H1 (cell line): ENCODE measurements around the gene MUC5AC. TPM values are rescaled to one million over a fixed set of nuclear protein-coding genes. Genes with fewer than 3 reads are reported as not detected.

Source experiments
- CTCF ChIA-PET: fragments of 300-600 bp; sonication (Branson Sonifier 250); formaldehyde crosslinking; loops from one replicate; lab custom pipeline; 2021; ENCODE audit not compliant: partially characterized antibody; lab: Charles Lee
- POLR2A ChIA-PET: fragments of 300-600 bp; sonication (Branson Sonifier 250); formaldehyde crosslinking; loops from one replicate; lab custom pipeline; 2021; ENCODE audit warnings: inconsistent platforms; ENCODE audit not compliant: partially characterized antibody; lab: Charles Lee
- DNase-seq, 2 experiments: peaks; one replicate each; pipeline versions ENCODE4 v3.0.0 to v3.0.0-alpha.2; 2010 to 2022; ENCODE audit warnings: low spot score in 2 of 2, low read depth in 1 of 2, mixed read lengths in 1 of 2
- FAIRE-seq: peaks from 2 replicates; lab custom pipeline; 2011; peaks lifted over from hg19 to GRCh38; lab: Jason Lieb, UNC
- H2AFZ ChIP-seq: 2 replicates; pipeline ENCODE4 v1.8.1; 2012; ENCODE audit warnings: low read length, inconsistent platforms
- H2AK5ac ChIP-seq: 2 replicates; pipeline ENCODE4 v1.6.1; 2013; ENCODE audit warnings: low read depth, low read length
- H2BK120ac ChIP-seq: replicated peaks from 2 replicates; pipeline ENCODE3; 2013; ENCODE audit warnings: low read depth, low read length, inconsistent platforms
- H2BK12ac ChIP-seq: 2 replicates; pipeline ENCODE4 v1.6.1; 2013; ENCODE audit warnings: low read depth, low read length
- H2BK15ac ChIP-seq: 2 replicates; pipeline ENCODE4 v1.6.1; 2013; ENCODE audit warnings: low read length
- H2BK20ac ChIP-seq: 2 replicates; pipeline ENCODE4 v1.6.1; 2013; ENCODE audit warnings: low read length
- H2BK5ac ChIP-seq: 2 replicates; pipeline ENCODE4 v1.6.1; 2013; ENCODE audit warnings: low read depth, low read length
- H3K14ac ChIP-seq: 2 replicates; pipeline ENCODE4 v1.6.1; 2013; ENCODE audit warnings: inconsistent platforms; ENCODE audit not compliant: insufficient read length
- H3K18ac ChIP-seq: 2 replicates; pipeline ENCODE4 v1.6.1; 2013; ENCODE audit warnings: low read length; ENCODE audit errors: extremely low read depth
- H3K23ac ChIP-seq: 2 replicates; pipeline ENCODE4 v1.6.1; 2013; ENCODE audit warnings: inconsistent platforms; ENCODE audit not compliant: insufficient read length
- H3K23me2 ChIP-seq: 2 replicates; pipeline ENCODE4 v1.6.1; 2013; ENCODE audit warnings: low read depth, low read length
- H3K27ac ChIP-seq: 2 replicates; pipeline ENCODE4 v1.6.1; 2011; ENCODE audit warnings: low read depth, low read length, inconsistent platforms
- H3K27me3 ChIP-seq, 4 experiments: replicated peaks in 1 of 4; 1 replicate in 1 of 4; 2 replicates in 3 of 4; pipeline versions ENCODE4 v1.6.1 to v1.8.1; 2011 to 2013; ENCODE audit warnings: low read length in 3 of 4, mild to moderate bottlenecking in 3 of 4, inconsistent platforms in 2 of 4, mixed read lengths in 2 of 4, moderate library complexity in 1 of 4; ENCODE audit not compliant: control insufficient read depth in 3 of 4, insufficient read depth in 3 of 4; ENCODE audit errors: extremely low read depth in 1 of 4
- H3K36me3 ChIP-seq, 4 experiments: 2 replicates each; pipeline versions ENCODE4 v1.6.1 to v1.8.1; 2011 to 2013; ENCODE audit warnings: mild to moderate bottlenecking in 4 of 4, low read length in 3 of 4, moderate library complexity in 2 of 4, control low read depth in 1 of 4, inconsistent platforms in 1 of 4; ENCODE audit not compliant: insufficient read depth in 4 of 4, control insufficient read depth in 2 of 4
- H3K4ac ChIP-seq: replicated peaks from 2 replicates; pipeline ENCODE3; 2013; ENCODE audit warnings: low read length, low read depth, mixed read lengths, inconsistent platforms; ENCODE audit not compliant: insufficient read length
- H3K4me1 ChIP-seq, 4 experiments: replicated peaks in 1 of 4; 1 replicate in 1 of 4; 2 replicates in 3 of 4; pipeline versions ENCODE4 v1.6.1 to v1.8.1; 2011 to 2013; ENCODE audit warnings: low read length in 3 of 4, inconsistent platforms in 2 of 4, mixed read lengths in 1 of 4; ENCODE audit not compliant: insufficient read depth in 4 of 4, control insufficient read depth in 3 of 4
- H3K4me2 ChIP-seq, 2 experiments: 2 replicates each; pipeline versions ENCODE4 v1.6.1 to v1.8.1; 2011 to 2013; ENCODE audit warnings: low read depth in 2 of 2, low read length in 2 of 2, control low read depth in 1 of 2, inconsistent platforms in 1 of 2, mild to moderate bottlenecking in 1 of 2; ENCODE audit not compliant: insufficient read depth in 1 of 2
- H3K4me3 ChIP-seq, 4 experiments: fragments of 200-600, 300-600 bp in 1 of 4; sonication (generic), shearing (Covaris generic), sonication (Bioruptor Twin) in 1 of 4; 2 replicates each; pipeline versions ENCODE4 v1.5.1 to v1.8.1; 2011 to 2016; ENCODE audit warnings: low read length in 4 of 4, low read depth in 3 of 4, control low read depth in 2 of 4, inconsistent platforms in 2 of 4, mild to moderate bottlenecking in 2 of 4, mixed read lengths in 1 of 4, moderate library complexity in 1 of 4; ENCODE audit not compliant: insufficient read depth in 2 of 4; ENCODE audit errors: extremely low read depth in 1 of 4
- H3K56ac ChIP-seq: replicated peaks from 2 replicates; pipeline ENCODE3; 2013; ENCODE audit warnings: low read depth, mild to moderate bottlenecking, mixed read lengths, low read length, inconsistent platforms; ENCODE audit not compliant: insufficient read length
- H3K79me1 ChIP-seq: 2 replicates; pipeline ENCODE4 v1.6.1; 2013; ENCODE audit warnings: low read depth, low read length, control low read depth
- H3K79me2 ChIP-seq, 2 experiments: 2 replicates each; pipeline versions ENCODE4 v1.6.1 to v1.8.1; 2012 to 2013; ENCODE audit warnings: low read length in 2 of 2, mild to moderate bottlenecking in 2 of 2, inconsistent platforms in 1 of 2; ENCODE audit not compliant: insufficient read depth in 2 of 2, control insufficient read depth in 1 of 2
- H3K9ac ChIP-seq, 4 experiments: replicated peaks in 1 of 4; 1 replicate in 1 of 4; 2 replicates in 3 of 4; pipeline versions ENCODE4 v1.6.1 to v1.8.1; 2011 to 2013; ENCODE audit warnings: low read depth in 3 of 4, low read length in 3 of 4, control low read depth in 2 of 4, mild to moderate bottlenecking in 2 of 4, moderate library complexity in 2 of 4, inconsistent platforms in 1 of 4; ENCODE audit errors: extremely low read depth in 1 of 4
- H3K9me3 ChIP-seq, 2 experiments: 2 replicates each; pipeline versions ENCODE4 v1.6.1 to v1.8.1; 2012 to 2013; ENCODE audit warnings: mild to moderate bottlenecking in 2 of 2, moderate library complexity in 2 of 2, control low read depth in 1 of 2, inconsistent platforms in 1 of 2, low read depth in 1 of 2, low read length in 1 of 2, mixed read lengths in 1 of 2; ENCODE audit not compliant: insufficient read depth in 2 of 2
- H4K20me1 ChIP-seq, 2 experiments: replicated peaks in 1 of 2; 2 replicates each; pipeline versions ENCODE3 to v1.8.1; 2011 to 2013; ENCODE audit warnings: inconsistent platforms in 2 of 2, low read length in 2 of 2, mild to moderate bottlenecking in 1 of 2; ENCODE audit not compliant: insufficient read depth in 2 of 2, control insufficient read depth in 1 of 2
- H4K5ac ChIP-seq: 2 replicates; pipeline ENCODE4 v1.6.1; 2013; ENCODE audit warnings: low read length, low read depth, mixed read lengths, inconsistent platforms; ENCODE audit not compliant: insufficient read length
- H4K8ac ChIP-seq: 2 replicates; pipeline ENCODE4 v1.8.0; 2013; ENCODE audit warnings: mild to moderate bottlenecking, moderate library complexity, low read length, inconsistent platforms; ENCODE audit not compliant: insufficient read depth; ENCODE audit errors: extremely low read depth
- H4K91ac ChIP-seq: replicated peaks from 2 replicates; pipeline ENCODE3; 2013; ENCODE audit warnings: low read length, mixed read lengths, inconsistent platforms; ENCODE audit not compliant: insufficient read length
- ASH2L ChIP-seq: fragments of 200-600, 300-600 bp; sonication (generic); IDR thresholded peaks from one replicate; pipeline ENCODE4 v1.7.1; 2017; ENCODE audit warnings: low read length
- BACH1 ChIP-seq: IDR thresholded peaks from 2 replicates; pipeline ENCODE4 v1.6.1; 2012; ENCODE audit warnings: low read length, improper control_type of control experiment
- E2F6 ChIP-seq: IDR thresholded peaks from 2 replicates; pipeline ENCODE4 v1.6.1; 2012; ENCODE audit warnings: inconsistent platforms
- KDM4A ChIP-seq: IDR thresholded peaks from one replicate; pipeline ENCODE4 v1.7.1; 2012; ENCODE audit warnings: low read depth, mild to moderate bottlenecking, moderate library complexity, low read length, inconsistent platforms; ENCODE audit not compliant: severe bottlenecking
- POLR2AphosphoS5 ChIP-seq: IDR thresholded peaks from 2 replicates; pipeline ENCODE4 v1.6.1; 2011; ENCODE audit warnings: low read depth, low read length
- RFX5 ChIP-seq: IDR thresholded peaks from 2 replicates; pipeline ENCODE4 v1.6.1; 2011; ENCODE audit warnings: low read depth, low read length, improper control_type of control experiment, borderline replicate concordance
- SIX5 ChIP-seq: IDR thresholded peaks from 2 replicates; pipeline ENCODE4 v1.6.1; 2011; ENCODE audit warnings: mild to moderate bottlenecking, low read depth, low read length
- TEAD4 ChIP-seq: IDR thresholded peaks from 2 replicates; pipeline ENCODE4 v1.6.1; 2012; ENCODE audit warnings: low read depth, low read length, inconsistent platforms, mixed read lengths
- YY1 ChIP-seq: IDR thresholded peaks from 2 replicates; pipeline ENCODE4 v1.6.1; 2011; ENCODE audit warnings: low read depth, mild to moderate bottlenecking, low read length
- WGBS, 2 experiments: shearing (Covaris generic) in 1 of 2; methylation state at CpG; one replicate each; pipeline versions ENCODE4 v1.1.6 to v1.1.7; 2013 to 2015; ENCODE audit warnings: low lambda C conversion rate in 2 of 2, mixed read lengths in 2 of 2, inconsistent platforms in 1 of 2, low coverage in 1 of 2, missing lambda C conversion rate in 1 of 2; ENCODE audit not compliant: insufficient replicate concordance in 2 of 2, insufficient coverage in 1 of 2, insufficient read length in 1 of 2; ENCODE audit errors: extremely low coverage in 1 of 2, missing lambda C conversion rate in 1 of 2; 5-methylcytosine and 5-hydroxymethylcytosine counted together
- polyA plus RNA-seq, 7 experiments: library from polyadenylated mRNA; depleted of rRNA in 3 of 7; stranded (reverse) in 5 of 7; unstranded in 2 of 7; fragments of >200 nt in 5 of 7; fragments of 200-250 nt in 2 of 7; gene quantifications; 1 replicate in 5 of 7; 2 replicates in 1 of 7; 4 replicates in 1 of 7; pipeline versions ENCODE4 v1.2.1 to v1.2.3, GENCODE V29; 2011 to 2013; ENCODE audit warnings: missing spikeins in 2 of 7, mixed read lengths in 2 of 7
- total RNA-seq: library from RNA; stranded (reverse); fragmentation: NEBNext Ultra II Directional; extraction: Animal tissue kit (Norgen Biotek cat#: 25700); gene quantifications from 2 replicates; pipeline ENCODE4 v1.2.1, GENCODE V29; 2021

MUC5AC gene
- total and polyA plus RNA-seq, 2 of the 8 experiments (the other 6 are each of a cell fraction or from before 2014, with no cell fraction given) = not detected

DNA sequence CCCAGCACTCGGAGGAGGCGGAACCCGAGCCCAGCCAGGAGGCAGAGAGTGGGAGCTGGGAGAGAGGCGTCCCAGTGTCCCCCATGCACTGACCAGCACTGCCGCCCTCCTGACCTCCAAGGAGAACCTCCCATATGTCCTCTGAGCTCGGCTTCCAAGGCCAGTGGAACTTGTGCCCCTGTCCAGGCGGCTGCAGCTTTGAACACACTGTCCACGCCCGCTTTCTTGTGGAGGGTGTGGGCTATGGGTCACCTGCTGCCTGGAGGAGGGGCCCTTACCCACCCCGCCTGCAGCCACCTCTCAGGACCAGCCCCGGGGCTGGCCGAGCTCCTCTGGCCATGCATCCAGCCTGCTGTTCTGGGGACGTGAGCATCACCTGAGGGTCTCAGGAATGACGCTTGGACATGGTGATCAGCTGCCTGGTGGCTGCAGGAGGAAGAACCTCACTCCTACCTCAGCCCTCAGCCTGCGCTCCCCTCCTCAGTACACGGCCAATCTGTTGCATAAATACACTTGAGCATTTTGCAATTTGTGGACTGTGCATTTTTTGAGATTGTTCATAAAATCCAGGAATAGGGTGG, 42.9 kb downstream of the MUC5AC start:
- H2BK20ac ChIP-seq = no peak overlapping the region
- no peak overlapping the region for H3K4me2 ChIP-seq
- DNase-seq = no peak
- H2BK5ac ChIP-seq = no peak overlapping the region
- TF ChIP-seq YY1 = no peak
- TF ChIP-seq KDM4A = no peak
- no peak for TF ChIP-seq E2F6
- no peak for TF ChIP-seq POLR2AphosphoS5
- no peak for TF ChIP-seq ASH2L
- no peak for TF ChIP-seq BACH1
- no peak for TF ChIP-seq SIX5
- no peak for TF ChIP-seq RFX5
- no peak for TF ChIP-seq TEAD4
- no peaks in the 10 kb centered on the region for H3K79me1 ChIP-seq
- no peaks in the 10 kb centered on the region for H4K20me1 ChIP-seq
- no peak overlapping the region for H3K23ac ChIP-seq
- no peak for FAIRE-seq
- H3K14ac ChIP-seq = no peak overlapping the region
- H4K8ac ChIP-seq = no peak overlapping the region
- no peak overlapping the region for H3K18ac ChIP-seq
- no peaks in the 10 kb centered on the region for H3K36me3 ChIP-seq
- H3K79me2 ChIP-seq = no peaks in the 10 kb centered on the region
- no peak overlapping the region for H3K9ac ChIP-seq
- H2BK12ac ChIP-seq = no peak overlapping the region
- no peak overlapping the region for H3K4ac ChIP-seq
- H4K5ac ChIP-seq = no peak overlapping the region
- 74% methylated on average over 16 of the region's 16 CpGs; no CpG with 5 or more reads in 1 of the 2 experiments for WGBS, 2 experiments
- H3K56ac ChIP-seq = no peak overlapping the region
- H3K23me2 ChIP-seq = no peaks in the 10 kb centered on the region; the same call in 1 of the 2 replicates
- ChIA-PET CTCF (interaction anchor here (0.5 to 0.9 kb wide), 6 partner anchors 24 to 624 kb away, joined by 3 to 4 read pairs (median 3); no protein-coding TSS in a partner anchor), POLR2A (no interaction called here)
- no peaks in the 10 kb centered on the region; a peak in 1 of 4 replicates for H3K9me3 ChIP-seq
- no peak overlapping the region for H2AFZ ChIP-seq
- H3K4me3 ChIP-seq = no peak overlapping the region
- H3K27me3 ChIP-seq = peaks cover 0 to 2% (median 0%) of the 10 kb centered on the region in 4 experiments; a peak in 1 of 7 replicates
- H4K91ac ChIP-seq = no peak overlapping the region
- no peak overlapping the region for H2BK120ac ChIP-seq
- H3K27ac ChIP-seq = no peak overlapping the region
- H2BK15ac ChIP-seq = no peak overlapping the region
- no peaks in the 10 kb centered on the region; a peak in 1 of 7 replicates for H3K4me1 ChIP-seq
- no peak overlapping the region for H2AK5ac ChIP-seq
